Thyroid gland (tissue), 4 donors: ENCODE data around the gene CHCHD5. TPM values are rescaled to one million over a fixed set of nuclear protein-coding genes. Genes with fewer than 3 reads are reported as not detected.

Experiments
- DNase-seq, 2 donors: peaks; one replicate each; pipeline ENCODE4 v3.0.0-alpha.2; 2019
- H3K27ac ChIP-seq, 3 donors: fragments of 200-600 bp; sonication (generic); 1 replicate in 2 of 3; 2 replicates in 1 of 3; pipeline ENCODE4 v1.5.1; 2016 to 2019; ENCODE audit warnings: mild to moderate bottlenecking in 1 of 3, moderate library complexity in 1 of 3
- H3K27me3 ChIP-seq: fragments of 200-600 bp; sonication (generic); one replicate; pipeline ENCODE4 v1.5.1; 2019
- H3K36me3 ChIP-seq, 2 donors: fragments of 200-600 bp; sonication (generic); one replicate each; pipeline ENCODE4 v1.5.1; 2016 to 2019
- H3K4me1 ChIP-seq, 2 donors: fragments of 200-600 bp; sonication (generic); one replicate each; pipeline ENCODE4 v1.5.1; 2017 to 2019
- H3K4me3 ChIP-seq, 3 donors: fragments of 200-600 bp; sonication (generic); replicated peaks in 1 of 3; 1 replicate in 2 of 3; 2 replicates in 1 of 3; pipeline ENCODE4 v1.5.1; 2016; ENCODE audit warnings: mild to moderate bottlenecking in 1 of 3
- H3K9me3 ChIP-seq: fragments of 200-600 bp; sonication (generic); one replicate; pipeline ENCODE4 v1.5.1; 2017
- POLR2A ChIP-seq, 2 donors: fragments of 450-650 bp; IDR thresholded peaks; one replicate each; pipeline ENCODE4 v1.6.1; 2017; ENCODE audit warnings: antibody characterized with exemption in 2 of 2, mild to moderate bottlenecking in 2 of 2, moderate library complexity in 1 of 2
- WGBS, 2 donors: methylation state at CpG; one replicate each; pipeline ENCODE4 v1.1.5; 2017; 5-methylcytosine and 5-hydroxymethylcytosine counted together
- intact Hi-C: fragments of 100-400 bp; cut with DNase I; formaldehyde crosslinking; loops from one replicate; pipeline ENCODE4 v1.15.1; 2023
- total RNA-seq, 4 donors: library from RNA; depleted of rRNA; stranded (reverse); fragments of >200 nt; gene quantifications; one replicate each; pipeline ENCODE4 v1.2.3, GENCODE V29; 2016
- TF ChIP-seq, protein P1 (sequence below), 6 experiments: fragments of 200-600 bp in 3 of 6; fragments of 450-650 bp in 3 of 6; sonication (generic) in 3 of 6; IDR thresholded peaks; one replicate each; pipeline ENCODE4 v1.5.1; 2016 to 2019; ENCODE audit warnings: antibody characterized with exemption in 6 of 6, mild to moderate bottlenecking in 2 of 6, inconsistent platforms in 1 of 6, moderate library complexity in 1 of 6

CHCHD5 gene
- total RNA-seq, 4 donors from 2014 or later, result 14.6 to 70.6 (median 29.1) TPM

DNA sequence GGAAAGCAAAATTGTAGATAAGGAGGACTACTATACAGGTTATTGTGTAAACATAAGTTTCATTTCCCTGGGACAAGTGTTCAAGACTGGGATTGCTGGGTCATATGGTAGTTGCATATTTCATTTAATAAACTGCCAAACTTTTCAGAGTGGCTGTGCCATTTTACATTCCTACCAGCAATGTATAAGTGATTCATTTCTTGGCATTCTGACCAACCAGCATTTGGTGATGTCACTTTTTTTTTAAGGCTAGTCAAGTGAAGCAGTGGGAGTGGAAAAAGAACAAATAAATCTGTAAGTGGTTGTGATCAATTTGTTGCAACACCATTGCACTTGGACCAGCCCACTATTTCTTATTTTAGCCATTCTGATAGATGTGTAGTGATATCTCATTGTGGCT is 5.2 kb upstream of the CHCHD5 start:
- no peak overlapping the region for H3K4me3 ChIP-seq
- no peaks in the 10 kb centered on the region for H3K9me3 ChIP-seq
- peaks cover 9 to 10% of the 10 kb centered on the region in 2 donors for H3K36me3 ChIP-seq
- H3K27me3 ChIP-seq, result no peaks in the 10 kb centered on the region
- TF ChIP-seq, protein P1, sequence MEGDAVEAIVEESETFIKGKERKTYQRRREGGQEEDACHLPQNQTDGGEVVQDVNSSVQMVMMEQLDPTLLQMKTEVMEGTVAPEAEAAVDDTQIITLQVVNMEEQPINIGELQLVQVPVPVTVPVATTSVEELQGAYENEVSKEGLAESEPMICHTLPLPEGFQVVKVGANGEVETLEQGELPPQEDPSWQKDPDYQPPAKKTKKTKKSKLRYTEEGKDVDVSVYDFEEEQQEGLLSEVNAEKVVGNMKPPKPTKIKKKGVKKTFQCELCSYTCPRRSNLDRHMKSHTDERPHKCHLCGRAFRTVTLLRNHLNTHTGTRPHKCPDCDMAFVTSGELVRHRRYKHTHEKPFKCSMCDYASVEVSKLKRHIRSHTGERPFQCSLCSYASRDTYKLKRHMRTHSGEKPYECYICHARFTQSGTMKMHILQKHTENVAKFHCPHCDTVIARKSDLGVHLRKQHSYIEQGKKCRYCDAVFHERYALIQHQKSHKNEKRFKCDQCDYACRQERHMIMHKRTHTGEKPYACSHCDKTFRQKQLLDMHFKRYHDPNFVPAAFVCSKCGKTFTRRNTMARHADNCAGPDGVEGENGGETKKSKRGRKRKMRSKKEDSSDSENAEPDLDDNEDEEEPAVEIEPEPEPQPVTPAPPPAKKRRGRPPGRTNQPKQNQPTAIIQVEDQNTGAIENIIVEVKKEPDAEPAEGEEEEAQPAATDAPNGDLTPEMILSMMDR (IDR thresholded peaks at IDR 0.05), result no peak
- no peak for TF ChIP-seq POLR2A (IDR thresholded peaks at IDR 0.05)
- peaks cover 5 to 6% of the 10 kb centered on the region in 2 donors for H3K4me1 ChIP-seq
- DNase-seq, result no peak
- intact Hi-C loops, result no loop called here
- H3K27ac ChIP-seq, result no peak overlapping the region

DNA sequence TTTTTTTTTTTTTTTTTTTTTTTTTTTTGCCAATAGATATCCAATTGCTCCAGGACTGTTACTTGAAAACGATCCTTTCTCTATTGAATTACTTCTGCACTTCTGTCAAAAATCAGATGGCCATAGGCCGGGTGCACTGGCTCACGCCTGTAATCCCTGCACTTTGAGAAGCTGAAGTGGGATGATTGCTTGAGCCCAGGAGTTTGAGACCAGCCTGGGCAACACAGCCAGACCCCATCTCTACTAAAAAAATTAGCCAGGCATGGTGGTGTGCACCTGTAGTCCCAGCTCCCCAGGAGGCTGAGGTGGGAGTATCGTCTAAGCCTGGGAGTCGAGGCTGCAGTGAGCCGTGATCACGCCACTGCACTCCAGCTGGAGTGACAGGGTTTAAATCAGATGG is 4.3 kb upstream of the CHCHD5 start:
- no peak for DNase-seq
- 94% methylated on average over 7 of the region's 7 CpGs for WGBS, 2 donors
- H3K9me3 ChIP-seq, result no peaks in the 10 kb centered on the region
- no peak overlapping the region for H3K27ac ChIP-seq
- TF ChIP-seq POLR2A (IDR thresholded peaks at IDR 0.05), result no peak
- TF ChIP-seq, protein P1 (IDR thresholded peaks at IDR 0.05), result no peak
- H3K4me1 ChIP-seq, result peaks cover 8 to 10% of the 10 kb centered on the region in 2 donors
- H3K36me3 ChIP-seq, result peaks cover 4 to 5% of the 10 kb centered on the region in 2 donors
- intact Hi-C loops, result no loop called here
- no peaks in the 10 kb centered on the region for H3K27me3 ChIP-seq
- H3K4me3 ChIP-seq, result no peak overlapping the region

DNA sequence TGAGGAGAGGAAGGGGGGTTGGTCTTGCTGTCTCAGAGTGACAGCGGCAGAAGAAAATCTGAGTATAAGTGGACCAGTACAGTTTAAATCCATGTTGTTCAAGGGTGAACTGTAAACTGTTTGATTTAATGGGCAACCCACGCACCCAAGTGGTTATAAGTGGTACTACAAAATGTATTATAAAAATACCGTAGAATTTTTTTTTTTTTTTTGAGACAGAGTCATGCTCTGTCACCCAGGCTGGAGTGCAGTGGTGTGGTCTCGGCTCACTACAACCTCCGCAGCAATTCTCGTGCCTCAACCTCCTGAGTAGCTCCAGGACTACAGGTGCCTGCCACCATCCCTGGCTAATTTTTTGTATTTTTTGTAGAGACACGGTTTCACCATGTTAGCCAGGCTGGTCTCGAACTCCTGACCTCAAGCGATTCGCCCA is 2.1 kb upstream of the CHCHD5 start:
- 38 to 42% methylated on average over 10 of the region's 10 CpGs for WGBS, 2 donors
- H3K36me3 ChIP-seq, result peaks cover 0 to 7% of the 10 kb centered on the region in 2 donors
- H3K27me3 ChIP-seq, result no peaks in the 10 kb centered on the region
- no peaks in the 10 kb centered on the region for H3K9me3 ChIP-seq
- peak; percentile 28 to 41 for DNase-seq
- H3K4me3 ChIP-seq, result no peak overlapping the region
- no peak for TF ChIP-seq POLR2A (IDR thresholded peaks at IDR 0.05)
- TF ChIP-seq, protein P1 (IDR thresholded peaks at IDR 0.05), result peak; percentile 30 to 63 (median 48)
- peaks cover 15 to 18% of the 10 kb centered on the region in 2 donors for H3K4me1 ChIP-seq
- no peak overlapping the region for H3K27ac ChIP-seq
- intact Hi-C loops, result no loop called here

GRCh38 chr2:112583497-112584133 is 794 bp upstream of the CHCHD5 start:
- Histone ChIP-seq H3K27ac (peak overlapping the region; percentile 83 to 96 (median 95)), H3K4me1 (peaks cover 15 to 18% of the 10 kb centered on the region in 2 donors), H3K9me3 (no peaks in the 10 kb centered on the region), H3K36me3 (peaks cover 0 to 11% of the 10 kb centered on the region in 2 donors), H3K4me3 (peak overlapping the region; percentile 28 to 64 (median 56)), H3K27me3 (no peaks in the 10 kb centered on the region)
- intact Hi-C loops, result no loop called here
- no peak for TF ChIP-seq POLR2A (IDR thresholded peaks at IDR 0.05)
- TF ChIP-seq, protein P1 (IDR thresholded peaks at IDR 0.05), result no peak
- WGBS, 2 donors, result 36 to 37% methylated on average over 17 to 19 of the region's 19 CpGs
- DNase-seq, result no peak

- H3K36me3 ChIP-seq, result peaks cover 0 to 11% of the 10 kb centered on the region in 2 donors
- H3K27me3 ChIP-seq, result no peaks in the 10 kb centered on the region
- H3K9me3 ChIP-seq, result no peaks in the 10 kb centered on the region
- TF ChIP-seq POLR2A (IDR thresholded peaks at IDR 0.05), result no peak
- TF ChIP-seq, protein P1 (IDR thresholded peaks at IDR 0.05), result no peak
- DNase-seq, result no peak
- H3K4me3 ChIP-seq, result peak overlapping the region; percentile 52 to 66 (median 64)
- 62 to 63% methylated on average over 3 of the region's 3 CpGs for WGBS, 2 donors
- H3K27ac ChIP-seq, result peak overlapping the region; percentile 83 to 96 (median 95)
- peaks cover 15 to 18% of the 10 kb centered on the region in 2 donors for H3K4me1 ChIP-seq
- intact Hi-C loops, result loop anchor here (5.0 kb wide), 1 partner anchor 103 kb away; the partner anchor contains the start of gene TTL
Observed at GRCh38 chr2:112584891-112585250, 462 bp downstream of the CHCHD5 start.
